ENCODE measurements around the gene PFKFB2. TPM values are rescaled to one million over a fixed set of nuclear protein-coding genes. Genes with fewer than 3 reads are reported as not detected.

PFKFB2 gene
- polyA plus RNA-seq, 3 donors: 2.1 to 6.9 (median 2.3) TPM

- Histone ChIP-seq H3K4me2 (replicated peaks; ENCODE audit: extremely low read depth, low read length, poor library complexity, severe bottlenecking) (no peak overlapping the region), H3K9me3 (replicated peaks in 1 of 2; ENCODE audit: control insufficient read depth in 1 of 2, insufficient read depth in 1 of 2, low read length in 2 of 2) (no peaks in the 10 kb centered on the region), H3K9ac (ENCODE audit: insufficient read depth, low read length, poor library complexity, severe bottlenecking) (no peak overlapping the region), H2AFZ (ENCODE audit: insufficient read depth, low read depth, low read length, poor library complexity, severe bottlenecking) (no peak overlapping the region), H3K79me2 (ENCODE audit: insufficient read depth, low read length) (no peaks in the 10 kb centered on the region), H3K36me3 (replicated peaks in 1 of 2; ENCODE audit: control insufficient read depth in 1 of 2, insufficient read depth in 2 of 2, low read length in 2 of 2) (no peaks in the 10 kb centered on the region), H3K4me1 (ENCODE audit: control insufficient read depth in 1 of 2, insufficient read depth in 2 of 2, low read length in 2 of 2) (peaks cover 15 to 17% of the 10 kb centered on the region in 2 donors), H3K27ac (ENCODE audit: low read depth in 1 of 2, low read length in 2 of 2) (no peak overlapping the region), H3K27me3 (ENCODE audit: control insufficient read depth in 2 of 2, insufficient read depth in 2 of 2, low read length in 2 of 2) (no peaks in the 10 kb centered on the region), H3K4me3 (replicated peaks in 1 of 3; ENCODE audit: low read depth in 2 of 3, low read length in 3 of 3) (no peak overlapping the region), H4K20me1 (ENCODE audit: insufficient read depth, low read length) (no peaks in the 10 kb centered on the region)
- peaks cover 0 to 2% (median 0%) of the 10 kb centered on the region in 7 donors for H3K9me3 Mint-ChIP-seq
- WGBS (ENCODE audit: insufficient coverage): 89% methylated on average over 1 of the region's 2 CpGs
- no peak overlapping the region for H3K4me3 Mint-ChIP-seq
- TF ChIP-seq, protein P1, sequence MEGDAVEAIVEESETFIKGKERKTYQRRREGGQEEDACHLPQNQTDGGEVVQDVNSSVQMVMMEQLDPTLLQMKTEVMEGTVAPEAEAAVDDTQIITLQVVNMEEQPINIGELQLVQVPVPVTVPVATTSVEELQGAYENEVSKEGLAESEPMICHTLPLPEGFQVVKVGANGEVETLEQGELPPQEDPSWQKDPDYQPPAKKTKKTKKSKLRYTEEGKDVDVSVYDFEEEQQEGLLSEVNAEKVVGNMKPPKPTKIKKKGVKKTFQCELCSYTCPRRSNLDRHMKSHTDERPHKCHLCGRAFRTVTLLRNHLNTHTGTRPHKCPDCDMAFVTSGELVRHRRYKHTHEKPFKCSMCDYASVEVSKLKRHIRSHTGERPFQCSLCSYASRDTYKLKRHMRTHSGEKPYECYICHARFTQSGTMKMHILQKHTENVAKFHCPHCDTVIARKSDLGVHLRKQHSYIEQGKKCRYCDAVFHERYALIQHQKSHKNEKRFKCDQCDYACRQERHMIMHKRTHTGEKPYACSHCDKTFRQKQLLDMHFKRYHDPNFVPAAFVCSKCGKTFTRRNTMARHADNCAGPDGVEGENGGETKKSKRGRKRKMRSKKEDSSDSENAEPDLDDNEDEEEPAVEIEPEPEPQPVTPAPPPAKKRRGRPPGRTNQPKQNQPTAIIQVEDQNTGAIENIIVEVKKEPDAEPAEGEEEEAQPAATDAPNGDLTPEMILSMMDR (IDR thresholded peaks at IDR 0.05): no peak
- peaks cover 0 to 2% of the 10 kb centered on the region in 2 donors for H3K36me3 Mint-ChIP-seq
- no peak for DNase-seq
- no peak overlapping the region for H3K27ac Mint-ChIP-seq
- peaks cover 39% of the 10 kb centered on the region for H3K4me1 Mint-ChIP-seq
- H3K27me3 Mint-ChIP-seq (ENCODE audit: low read depth in 3 of 3): peaks cover 0 to 2% (median 0%) of the 10 kb centered on the region in 3 donors
- intact Hi-C loops (cut with micrococcal nuclease): no loop called here
Observed at GRCh38 chr1:207019661-207020060, 33.4 kb upstream of the PFKFB2 start.

GRCh38 chr1:207020065-207020708 is 32.9 kb upstream of the PFKFB2 start:
- Mint-ChIP-seq H3K27ac (peak overlapping the region in 1 of 7 donors; percentile 67), H3K36me3 (peaks cover 0 to 2% of the 10 kb centered on the region in 2 donors), H3K4me1 (peaks cover 42% of the 10 kb centered on the region), H3K4me3 (no peak overlapping the region), H3K27me3 (ENCODE audit: low read depth in 3 of 3) (peaks cover 0 to 2% (median 0%) of the 10 kb centered on the region in 3 donors), H3K9me3 (peaks cover 0 to 2% (median 0%) of the 10 kb centered on the region in 7 donors)
- WGBS (ENCODE audit: insufficient coverage): no CpG with 5 or more reads among the region's 9 CpGs
- H3K27ac ChIP-seq (ENCODE audit: low read depth in 1 of 2, low read length in 2 of 2): no peak overlapping the region
- no peaks in the 10 kb centered on the region for H4K20me1 ChIP-seq (ENCODE audit: insufficient read depth, low read length)
- no peak overlapping the region for H3K4me3 ChIP-seq (replicated peaks in 1 of 3; ENCODE audit: low read depth in 2 of 3, low read length in 3 of 3)
- H3K9me3 ChIP-seq (replicated peaks in 1 of 2; ENCODE audit: control insufficient read depth in 1 of 2, insufficient read depth in 1 of 2, low read length in 2 of 2): no peaks in the 10 kb centered on the region
- no peak overlapping the region for H3K9ac ChIP-seq (ENCODE audit: insufficient read depth, low read length, poor library complexity, severe bottlenecking)
- H3K27me3 ChIP-seq (ENCODE audit: control insufficient read depth in 2 of 2, insufficient read depth in 2 of 2, low read length in 2 of 2): no peaks in the 10 kb centered on the region
- intact Hi-C loops (cut with micrococcal nuclease): no loop called here
- H3K4me1 ChIP-seq (ENCODE audit: control insufficient read depth in 1 of 2, insufficient read depth in 2 of 2, low read length in 2 of 2): peaks cover 18 to 20% of the 10 kb centered on the region in 2 donors
- no peak overlapping the region for H3K4me2 ChIP-seq (replicated peaks; ENCODE audit: extremely low read depth, low read length, poor library complexity, severe bottlenecking)
- no peaks in the 10 kb centered on the region for H3K79me2 ChIP-seq (ENCODE audit: insufficient read depth, low read length)
- TF ChIP-seq, protein P1 (IDR thresholded peaks at IDR 0.05): no peak
- H3K36me3 ChIP-seq (replicated peaks in 1 of 2; ENCODE audit: control insufficient read depth in 1 of 2, insufficient read depth in 2 of 2, low read length in 2 of 2): no peaks in the 10 kb centered on the region
- no peak for DNase-seq
- no peak overlapping the region for H2AFZ ChIP-seq (ENCODE audit: insufficient read depth, low read depth, low read length, poor library complexity, severe bottlenecking)
